ENCODE results near the gene CALHM3. TPM values are rescaled to one million over a fixed set of nuclear protein-coding genes. Genes with fewer than 3 reads are reported as not detected.

Gene CALHM3
- polyA plus RNA-seq, 3 donors: 0.04 to 0.62 TPM; not detected in 1

GRCh38 chr10:103512591-103513379 lies 33.7 kb upstream of the CALHM3 start:
- 90% methylated on average over 8 of the region's 13 CpGs for WGBS (ENCODE audit: insufficient coverage)
- no peak overlapping the region for H3K9ac ChIP-seq (ENCODE audit: insufficient read depth, low read length, poor library complexity, severe bottlenecking)
- no peak for TF ChIP-seq CTCF (IDR thresholded peaks at IDR 0.05)

GRCh38 chr10:103512166-103512565 lies 33.1 kb upstream of the CALHM3 start:
- Histone ChIP-seq H3K4me2 (replicated peaks; ENCODE audit: extremely low read depth, low read length, poor library complexity, severe bottlenecking) (no peak overlapping the region), H3K27ac (ENCODE audit: low read depth in 1 of 2, low read length in 2 of 2) (no peak overlapping the region), H3K4me1 (ENCODE audit: control insufficient read depth in 1 of 2, insufficient read depth in 2 of 2, low read length in 2 of 2) (peaks cover 2 to 11% of the 10 kb centered on the region in 2 donors), H3K4me3 (replicated peaks in 1 of 3; ENCODE audit: low read depth in 2 of 3, low read length in 3 of 3) (no peak overlapping the region), H3K79me2 (ENCODE audit: insufficient read depth, low read length) (no peaks in the 10 kb centered on the region), H3K36me3 (replicated peaks in 1 of 2; ENCODE audit: control insufficient read depth in 1 of 2, insufficient read depth in 2 of 2, low read length in 2 of 2) (no peaks in the 10 kb centered on the region), H3K9me3 (replicated peaks in 1 of 2; ENCODE audit: control insufficient read depth in 1 of 2, insufficient read depth in 1 of 2, low read length in 2 of 2) (no peaks in the 10 kb centered on the region), H2AFZ (ENCODE audit: insufficient read depth, low read depth, low read length, poor library complexity, severe bottlenecking) (no peak overlapping the region), H3K27me3 (ENCODE audit: control insufficient read depth in 2 of 2, insufficient read depth in 2 of 2, low read length in 2 of 2) (no peaks in the 10 kb centered on the region), H3K9ac (ENCODE audit: insufficient read depth, low read length, poor library complexity, severe bottlenecking) (no peak overlapping the region), H4K20me1 (ENCODE audit: insufficient read depth, low read length) (no peaks in the 10 kb centered on the region)
- TF ChIP-seq CTCF (IDR thresholded peaks at IDR 0.05): no peak
- H3K27ac Mint-ChIP-seq: no peak overlapping the region
- intact Hi-C loops (cut with micrococcal nuclease): no loop called here
- H3K4me1 Mint-ChIP-seq: peaks cover 10% of the 10 kb centered on the region
- H3K36me3 Mint-ChIP-seq: no peaks in the 10 kb centered on the region
- no peak for DNase-seq
- H3K9me3 Mint-ChIP-seq: no peaks in the 10 kb centered on the region
- H3K4me3 Mint-ChIP-seq: no peak overlapping the region
- peaks cover 2 to 3% (median 3%) of the 10 kb centered on the region in 3 donors for H3K27me3 Mint-ChIP-seq (ENCODE audit: low read depth in 3 of 3)

More at GRCh38 chr10:103512591-103513379, 33.7 kb upstream of the CALHM3 start:
- no peak for DNase-seq
- no peak overlapping the region for H2AFZ ChIP-seq (ENCODE audit: insufficient read depth, low read depth, low read length, poor library complexity, severe bottlenecking)
- no peaks in the 10 kb centered on the region for H4K20me1 ChIP-seq (ENCODE audit: insufficient read depth, low read length)
- no peaks in the 10 kb centered on the region for H3K79me2 ChIP-seq (ENCODE audit: insufficient read depth, low read length)
- no peak overlapping the region for H3K4me2 ChIP-seq (replicated peaks; ENCODE audit: extremely low read depth, low read length, poor library complexity, severe bottlenecking)
- H3K27ac ChIP-seq (ENCODE audit: low read depth in 1 of 2, low read length in 2 of 2): no peak overlapping the region
- Mint-ChIP-seq H3K9me3 (no peaks in the 10 kb centered on the region), H3K36me3 (no peaks in the 10 kb centered on the region), H3K4me3 (no peak overlapping the region), H3K27ac (no peak overlapping the region), H3K4me1 (peaks cover 10% of the 10 kb centered on the region), H3K27me3 (ENCODE audit: low read depth in 3 of 3) (peaks cover 2 to 3% (median 3%) of the 10 kb centered on the region in 3 donors)
- H3K27me3 ChIP-seq (ENCODE audit: control insufficient read depth in 2 of 2, insufficient read depth in 2 of 2, low read length in 2 of 2): no peaks in the 10 kb centered on the region
- no peaks in the 10 kb centered on the region for H3K9me3 ChIP-seq (replicated peaks in 1 of 2; ENCODE audit: control insufficient read depth in 1 of 2, insufficient read depth in 1 of 2, low read length in 2 of 2)
- no peak overlapping the region for H3K4me3 ChIP-seq (replicated peaks in 1 of 3; ENCODE audit: low read depth in 2 of 3, low read length in 3 of 3)
- intact Hi-C loops (cut with micrococcal nuclease): no loop called here
- H3K4me1 ChIP-seq (ENCODE audit: control insufficient read depth in 1 of 2, insufficient read depth in 2 of 2, low read length in 2 of 2): peaks cover 2 to 11% of the 10 kb centered on the region in 2 donors
- no peaks in the 10 kb centered on the region for H3K36me3 ChIP-seq (replicated peaks in 1 of 2; ENCODE audit: control insufficient read depth in 1 of 2, insufficient read depth in 2 of 2, low read length in 2 of 2)

Measured in CD14-positive monocyte (primary cell).